HG02763 (cell line): ENCODE measurements around the gene KCNMA1.

ENCODE experiments used
- ATAC-seq: cut with Tn5 transposase; IDR thresholded peaks from one replicate; pipeline ENCODE4 v1.9.1; 2021; ENCODE audit warnings: mild to moderate bottlenecking, moderate library complexity; ENCODE audit not compliant: unreplicated experiment

KCNMA1 gene

GRCh38 chr10:77461636-77462296 lies 175.8 kb downstream of the KCNMA1 start:
- no peak for ATAC-seq

- ATAC-seq = no peak
These were observed 177.7 kb downstream of the KCNMA1 start for GRCh38 chr10:77459905-77460304.

- ATAC-seq = no peak
These were observed 178.5 kb downstream of the KCNMA1 start for GRCh38 chr10:77458986-77459590.

GRCh38 chr10:77457721-77458120 lies 179.9 kb downstream of the KCNMA1 start:
- no peak for ATAC-seq

- no peak for ATAC-seq
These were observed 180.3 kb downstream of the KCNMA1 start for GRCh38 chr10:77457266-77457665.

GRCh38 chr10:77456414-77456813 lies 181.2 kb downstream of the KCNMA1 start:
- no peak for ATAC-seq

- no peak for ATAC-seq
These were observed 182.0 kb downstream of the KCNMA1 start for GRCh38 chr10:77455561-77455960.

- ATAC-seq = no peak
These were observed 184.6 kb downstream of the KCNMA1 start for GRCh38 chr10:77452952-77453564.

GRCh38 chr10:77451886-77452285 lies 185.7 kb downstream of the KCNMA1 start:
- no peak for ATAC-seq

GRCh38 chr10:77448226-77448625 lies 189.4 kb downstream of the KCNMA1 start:
- ATAC-seq = no peak

GRCh38 chr10:77446700-77447099 lies 190.9 kb downstream of the KCNMA1 start:
- no peak for ATAC-seq

GRCh38 chr10:77445547-77445946 lies 192.1 kb downstream of the KCNMA1 start:
- no peak for ATAC-seq

GRCh38 chr10:77444041-77444440 lies 193.6 kb downstream of the KCNMA1 start:
- ATAC-seq = no peak

- no peak for ATAC-seq
These were observed 194.9 kb downstream of the KCNMA1 start for GRCh38 chr10:77442699-77443189.

- ATAC-seq = no peak
These were observed 196.0 kb downstream of the KCNMA1 start for GRCh38 chr10:77441353-77442166.

- ATAC-seq = no peak
These were observed 201.2 kb downstream of the KCNMA1 start for GRCh38 chr10:77436257-77436975.

- no peak for ATAC-seq
These were observed 204.1 kb downstream of the KCNMA1 start for GRCh38 chr10:77433546-77433945.

GRCh38 chr10:77431980-77432797 lies 205.4 kb downstream of the KCNMA1 start:
- ATAC-seq = no peak

GRCh38 chr10:77431209-77431611 lies 206.4 kb downstream of the KCNMA1 start:
- no peak for ATAC-seq

GRCh38 chr10:77430530-77430929 lies 207.1 kb downstream of the KCNMA1 start:
- ATAC-seq = no peak
